ENCODE results near the gene SERGEF.

DNA sequence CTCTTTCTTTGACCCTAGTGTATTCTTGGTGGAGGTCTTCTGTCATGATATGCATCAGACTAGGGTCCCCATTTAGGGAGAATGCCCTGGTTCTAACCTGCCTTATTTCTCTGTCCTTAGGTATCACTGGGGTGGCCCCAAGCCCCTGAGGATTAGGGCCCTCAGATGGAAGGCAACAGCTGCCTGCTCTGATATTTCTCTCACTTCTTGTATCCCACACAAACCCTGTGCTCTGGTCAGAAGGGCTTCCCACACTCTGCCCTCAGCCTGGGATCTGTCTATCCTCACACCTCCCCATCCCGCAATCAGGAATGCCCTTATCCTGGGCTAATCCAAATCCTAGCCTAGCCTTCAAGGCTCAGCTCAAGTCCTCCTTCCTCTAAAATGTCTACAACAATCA, 202.8 kb downstream of the SERGEF start:
- TF ChIP-seq, protein P1, sequence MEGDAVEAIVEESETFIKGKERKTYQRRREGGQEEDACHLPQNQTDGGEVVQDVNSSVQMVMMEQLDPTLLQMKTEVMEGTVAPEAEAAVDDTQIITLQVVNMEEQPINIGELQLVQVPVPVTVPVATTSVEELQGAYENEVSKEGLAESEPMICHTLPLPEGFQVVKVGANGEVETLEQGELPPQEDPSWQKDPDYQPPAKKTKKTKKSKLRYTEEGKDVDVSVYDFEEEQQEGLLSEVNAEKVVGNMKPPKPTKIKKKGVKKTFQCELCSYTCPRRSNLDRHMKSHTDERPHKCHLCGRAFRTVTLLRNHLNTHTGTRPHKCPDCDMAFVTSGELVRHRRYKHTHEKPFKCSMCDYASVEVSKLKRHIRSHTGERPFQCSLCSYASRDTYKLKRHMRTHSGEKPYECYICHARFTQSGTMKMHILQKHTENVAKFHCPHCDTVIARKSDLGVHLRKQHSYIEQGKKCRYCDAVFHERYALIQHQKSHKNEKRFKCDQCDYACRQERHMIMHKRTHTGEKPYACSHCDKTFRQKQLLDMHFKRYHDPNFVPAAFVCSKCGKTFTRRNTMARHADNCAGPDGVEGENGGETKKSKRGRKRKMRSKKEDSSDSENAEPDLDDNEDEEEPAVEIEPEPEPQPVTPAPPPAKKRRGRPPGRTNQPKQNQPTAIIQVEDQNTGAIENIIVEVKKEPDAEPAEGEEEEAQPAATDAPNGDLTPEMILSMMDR (IDR thresholded peaks at IDR 0.05; ENCODE audit: insufficient read depth, low read length, poor library complexity, severe bottlenecking) = no peak
- no peak for TF ChIP-seq EZH2phosphoT487 (conservative IDR thresholded peaks at IDR 0.05; ENCODE audit: low read length)
